ENCODE measurements around the gene CCDC171.

- no peak for TF ChIP-seq CTCF (IDR thresholded peaks at IDR 0.05)
- no peak for TF ChIP-seq POLR2A (IDR thresholded peaks at IDR 0.05)
These were observed 191.4 kb downstream of the CCDC171 start for GRCh38 chr9:15744196-15744595.

All from thyroid gland (tissue), 4 donors.